Adrenal gland (tissue), 12 donors: Measurements from ENCODE around the gene PRM2. TPM values are rescaled to one million over a fixed set of nuclear protein-coding genes. Genes with fewer than 3 reads are reported as not detected.
A peak's percentile ranks its signal among the peaks of the same experiment; 100 is the strongest.

Source experiments
- DNase-seq, 7 donors: peaks; one replicate each; pipeline ENCODE4 v3.0.0-alpha.2; 2019 to 2020
- H3K27ac ChIP-seq, 5 donors: fragments of 200-600 bp; sonication (generic) in 4 of 5; 1 replicate in 3 of 5; 2 replicates in 2 of 5; pipeline versions ENCODE4 v1.5.1 to v1.8.0; 2016 to 2020; ENCODE audit warnings: mild to moderate bottlenecking in 1 of 5
- H3K27me3 ChIP-seq: fragments of 200-600 bp; 2 replicates; pipeline ENCODE4 v1.8.0; 2021
- H3K36me3 ChIP-seq, 2 donors: fragments of 200-600 bp; replicated peaks in 1 of 2; 1 replicate in 1 of 2; 2 replicates in 1 of 2; pipeline versions ENCODE4 v1.5.1 to v1.8.0; 2018 to 2022
- H3K4me1 ChIP-seq, 2 donors: fragments of 200-600 bp; replicated peaks in 1 of 2; 1 replicate in 1 of 2; 2 replicates in 1 of 2; pipeline versions ENCODE4 v1.5.1 to v1.8.0; 2018 to 2021
- H3K4me3 ChIP-seq, 4 donors: fragments of 200-600 bp; sonication (generic) in 3 of 4; one replicate each; pipeline ENCODE4 v1.5.1; 2016 to 2018
- H3K9me3 ChIP-seq, 3 donors: fragments of 200-600 bp; sonication (generic) in 1 of 3; replicated peaks in 1 of 3; 1 replicate in 2 of 3; 2 replicates in 1 of 3; pipeline versions ENCODE4 v1.5.1 to v1.8.0; 2016 to 2021
- POLR2A ChIP-seq, 2 donors: fragments of 450-650 bp; IDR thresholded peaks; one replicate each; pipeline ENCODE4 v1.6.1; 2017; ENCODE audit warnings: antibody characterized with exemption in 2 of 2, mild to moderate bottlenecking in 2 of 2, moderate library complexity in 1 of 2
- WGBS, 4 donors: extraction: QIAGEN DNeasy Blood & Tissue Kit in 2 of 4; methylation state at CpG; one replicate each; pipeline versions ENCODE4 v1.1.5 to v1.1.7; 2013 to 2017; 5-methylcytosine and 5-hydroxymethylcytosine counted together
- intact Hi-C, 2 donors: fragments of 100-400 bp; cut with DNase I; formaldehyde crosslinking; loops; one replicate each; pipeline versions ENCODE4 v1.14.1 to v1.15.0; 2022 to 2023
- microRNA-seq, 3 donors: library from miRNA; unstranded; fragments of <30 nt; microRNA quantifications; one replicate each; pipeline ENCODE4, GENCODE V29; 2017 to 2020
- polyA plus RNA-seq, 3 donors: library from polyadenylated mRNA; stranded (reverse); fragments of 200-250 nt in 2 of 3; fragments of 350-450 nt in 1 of 3; fragmentation: Illumina TruSeq in 1 of 3; extraction: RNeasy Lipid Tissue Mini Kit (QIAGEN cat#74804) in 1 of 3; gene quantifications; one replicate each; pipeline ENCODE4 v1.2.3, GENCODE V29; 2013 to 2014
- small RNA-seq, 2 donors: library from RNA; depleted of rRNA; stranded (forward); fragments of <200 nt; gene quantifications; one replicate each; pipeline ENCODE3, GENCODE V24; 2016
- total RNA-seq, 9 donors: library from RNA; depleted of rRNA in 4 of 9; stranded (reverse); fragments of >200 nt in 4 of 9; fragments of 120-200 nt in 1 of 9; fragmentation: NEBNext Ultra II Directional in 1 of 9; extraction: Animal tissue kit (Norgen Biotek cat#: 25700) in 1 of 9; gene quantifications; one replicate each; pipeline versions ENCODE4 v1.1.0 to v1.2.4, GENCODE V29; 2013 to 2023
- TF ChIP-seq, protein P1 (sequence below), 6 experiments: fragments of 450-650 bp in 4 of 6; fragments of 200-600 bp in 2 of 6; sonication (generic) in 1 of 6; IDR thresholded peaks; 1 replicate in 5 of 6; 2 replicates in 1 of 6; pipeline versions ENCODE4 v1.5.1 to v1.8.0; 2016 to 2021; ENCODE audit warnings: antibody characterized with exemption in 6 of 6, mild to moderate bottlenecking in 2 of 6, moderate library complexity in 1 of 6
- donor health status: healthy with polysubstance abuse.
- donor health status: Bipolar disorder and iron deficiency.
- donor health status: DM: yes; HTN: yes; CAD: no.
- donor health status: DM: no; HTN: no; CAD: no.
- donor health status: DM: no; HTN: no; CAD: no.
- donor health status: DM: yes; HTN: yes; CAD: no.

The PRM2 gene
- total and polyA plus RNA-seq, 12 donors, result not detected

DNA sequence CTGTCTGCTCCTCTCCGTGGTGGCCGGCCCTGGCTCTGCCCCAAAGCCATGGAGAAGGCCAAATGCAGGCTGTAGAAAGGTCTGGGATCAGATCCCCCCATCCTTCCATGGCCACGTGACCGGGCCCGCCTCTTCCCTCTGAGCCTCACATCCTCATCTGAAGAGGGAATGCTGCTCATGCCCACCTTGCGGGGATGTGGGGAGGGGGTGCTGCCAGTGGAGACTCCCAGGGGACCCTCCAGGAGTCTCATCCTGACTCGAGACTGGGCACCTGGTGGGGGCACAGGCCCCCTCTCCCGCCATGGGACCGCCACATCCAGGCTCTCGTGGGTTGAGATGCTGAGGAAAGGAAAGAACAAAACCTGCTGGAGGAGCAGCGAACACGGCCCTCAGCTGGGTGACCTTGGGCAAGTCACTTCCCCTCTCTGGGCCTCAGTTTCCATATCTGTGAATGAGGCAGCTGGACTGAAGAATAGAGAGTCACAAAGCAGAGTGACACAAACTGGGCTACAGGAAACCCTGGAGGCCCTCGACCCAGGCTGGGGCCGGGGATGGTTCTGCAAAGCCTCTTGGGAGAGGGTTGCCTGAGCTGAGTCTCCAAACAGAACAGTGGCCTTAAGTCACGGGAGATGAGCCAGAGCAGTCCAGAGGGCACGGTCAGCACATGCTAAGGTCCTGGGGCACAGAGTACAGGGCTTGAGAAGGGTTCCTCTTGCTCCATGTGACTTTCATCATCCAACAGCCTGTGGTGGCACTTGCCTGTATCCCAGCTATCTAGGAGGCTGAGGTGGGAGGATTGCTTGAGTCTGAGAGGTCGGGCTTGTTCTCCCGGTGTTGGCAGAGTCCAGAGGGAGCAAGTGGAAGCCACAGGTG lies 50.4 kb downstream of the PRM2 start:
- Histone ChIP-seq H3K4me1 (peaks cover 11 to 25% of the 10 kb centered on the region in 2 donors), H3K27me3 (no peaks in the 10 kb centered on the region), H3K4me3 (no peak overlapping the region), H3K9me3 (no peaks in the 10 kb centered on the region), H3K36me3 (no peaks in the 10 kb centered on the region), H3K27ac (peak overlapping the region in 1 of 5 donors; percentile 84)
- 74 to 85% (median 81%) methylated on average over 5 to 18 of the region's 18 CpGs for WGBS, 4 donors
- TF ChIP-seq POLR2A (IDR thresholded peaks at IDR 0.05), result no peak
- TF ChIP-seq, protein P1, sequence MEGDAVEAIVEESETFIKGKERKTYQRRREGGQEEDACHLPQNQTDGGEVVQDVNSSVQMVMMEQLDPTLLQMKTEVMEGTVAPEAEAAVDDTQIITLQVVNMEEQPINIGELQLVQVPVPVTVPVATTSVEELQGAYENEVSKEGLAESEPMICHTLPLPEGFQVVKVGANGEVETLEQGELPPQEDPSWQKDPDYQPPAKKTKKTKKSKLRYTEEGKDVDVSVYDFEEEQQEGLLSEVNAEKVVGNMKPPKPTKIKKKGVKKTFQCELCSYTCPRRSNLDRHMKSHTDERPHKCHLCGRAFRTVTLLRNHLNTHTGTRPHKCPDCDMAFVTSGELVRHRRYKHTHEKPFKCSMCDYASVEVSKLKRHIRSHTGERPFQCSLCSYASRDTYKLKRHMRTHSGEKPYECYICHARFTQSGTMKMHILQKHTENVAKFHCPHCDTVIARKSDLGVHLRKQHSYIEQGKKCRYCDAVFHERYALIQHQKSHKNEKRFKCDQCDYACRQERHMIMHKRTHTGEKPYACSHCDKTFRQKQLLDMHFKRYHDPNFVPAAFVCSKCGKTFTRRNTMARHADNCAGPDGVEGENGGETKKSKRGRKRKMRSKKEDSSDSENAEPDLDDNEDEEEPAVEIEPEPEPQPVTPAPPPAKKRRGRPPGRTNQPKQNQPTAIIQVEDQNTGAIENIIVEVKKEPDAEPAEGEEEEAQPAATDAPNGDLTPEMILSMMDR (IDR thresholded peaks at IDR 0.05), result no peak
- intact Hi-C loops, result loop anchor here in 1 of 2 donors (10.0 kb wide), 1 partner anchor 61 kb away; no protein-coding TSS in a partner anchor
- no peak for DNase-seq

Small RNAs within 50 kb of the gene (microRNA-seq; reads per million reads assigned to microRNA genes)
- gene MIR548H2, result 0 reads per million in 3 donors

Small RNAs within 50 kb of the gene (small RNA-seq; reads per million reads assigned to genes)
- gene MIR548H2 (0 reads per million in 2 donors), gene RF00019 (0 reads per million in 2 donors), gene RF00554 (0 reads per million in 2 donors)

Other genes with a start within 250 kb of the PRM2 start
- gene SOCS1, start 20.3 kb downstream of the PRM2 start, total RNA-seq, result 1 to 10 TPM; 1.6 to 8.3 (median 4.2) TPM
- gene SOCS1, start 20.3 kb downstream of the PRM2 start, polyA plus RNA-seq, result 10 to 100 TPM in 1 of 3 donors, 1 to 10 TPM in 1, under 1 TPM in 1; 0.53 to 11.9 (median 6.0) TPM
- not detected for gene TNP2, start 7.2 kb downstream of the PRM2 start, total RNA-seq
- gene TNP2, start 7.2 kb downstream of the PRM2 start, polyA plus RNA-seq, result not detected
- not detected for gene PRM3, start 2.9 kb downstream of the PRM2 start, total RNA-seq
- not detected for gene PRM3, start 2.9 kb downstream of the PRM2 start, polyA plus RNA-seq
- gene PRM1, start 4.8 kb upstream of the PRM2 start, total RNA-seq, result not detected
- not detected for gene PRM1, start 4.8 kb upstream of the PRM2 start, polyA plus RNA-seq
- gene RMI2, start 69.0 kb upstream of the PRM2 start, total RNA-seq, result 10 to 100 TPM in 1 of 9 donors, 1 to 10 TPM in 4, under 1 TPM in 2, not detected in 2; 0.70 to 21.1 (median 1.5) TPM
- gene RMI2, start 69.0 kb upstream of the PRM2 start, polyA plus RNA-seq, result 1 to 10 TPM in 2 of 3 donors, under 1 TPM in 1; 0.56 to 1.3 (median 1.0) TPM